Natural killer cell (primary cell): Measurements from ENCODE around the gene BBS9. TPM values are rescaled to one million over a fixed set of nuclear protein-coding genes. Genes with fewer than 3 reads are reported as not detected.

ENCODE experiments used
- ATAC-seq, 3 donors: fragments of 150-1000 bp in 2 of 3; fragments of 200-7000 bp in 1 of 3; cut with Tn5 transposase; 1 replicate in 1 of 3; 2 replicates in 2 of 3; pipeline ENCODE4 v1.10.0; 2021; ENCODE audit warnings: mild to moderate bottlenecking in 2 of 3, moderate library complexity in 2 of 3
- DNase-seq, 2 donors: peaks; one replicate each; pipeline versions ENCODE4 v3.0.0 to v3.0.0-alpha.2; 2013 to 2021; ENCODE audit warnings: mixed read lengths in 1 of 2
- H3K27ac ChIP-seq: one replicate; pipeline ENCODE4 v1.5.1; 2013; ENCODE audit warnings: mild to moderate bottlenecking, low read length
- H3K27me3 ChIP-seq: one replicate; pipeline ENCODE4 v1.6.1; 2013; ENCODE audit warnings: low read length; ENCODE audit not compliant: control insufficient read depth, insufficient read depth
- H3K36me3 ChIP-seq: one replicate; pipeline ENCODE4 v1.6.1; 2013; ENCODE audit warnings: low read length; ENCODE audit not compliant: control insufficient read depth, insufficient read depth
- H3K4me1 ChIP-seq: one replicate; pipeline ENCODE4 v1.6.1; 2013; ENCODE audit warnings: low read length; ENCODE audit not compliant: control insufficient read depth, insufficient read depth
- H3K4me3 ChIP-seq: one replicate; pipeline ENCODE4 v1.5.1; 2013; ENCODE audit warnings: low read length
- H3K9me3 ChIP-seq: one replicate; pipeline ENCODE4 v1.6.1; 2013; ENCODE audit warnings: low read length; ENCODE audit not compliant: control insufficient read depth, insufficient read depth
- H3K27ac Mint-ChIP-seq, 2 donors: one replicate each; pipeline ENCODE4 v1.8.0; 2022; ENCODE audit warnings: mild to moderate bottlenecking in 2 of 2, mixed read lengths in 2 of 2, moderate library complexity in 1 of 2
- H3K27me3 Mint-ChIP-seq, 2 donors: one replicate each; pipeline ENCODE4 v1.8.0; 2022; ENCODE audit warnings: low read depth in 2 of 2, mixed read lengths in 2 of 2
- H3K36me3 Mint-ChIP-seq: one replicate; pipeline ENCODE4 v1.8.0; 2022; ENCODE audit warnings: mixed read lengths
- H3K4me1 Mint-ChIP-seq, 2 donors: one replicate each; pipeline ENCODE4 v1.8.0; 2022; ENCODE audit warnings: mixed read lengths in 2 of 2
- H3K4me3 Mint-ChIP-seq: one replicate; pipeline ENCODE4 v1.8.0; 2022; ENCODE audit warnings: mild to moderate bottlenecking, moderate library complexity, mixed read lengths
- H3K9me3 Mint-ChIP-seq, 2 donors: one replicate each; pipeline ENCODE4 v1.8.0; 2022; ENCODE audit warnings: mixed read lengths in 2 of 2
- CTCF ChIP-seq: fragments of 200-600 bp; IDR thresholded peaks from one replicate; pipeline ENCODE4 v1.8.0; 2022; ENCODE audit warnings: antibody characterized with exemption
- WGBS: methylation state at CpG from one replicate; pipeline ENCODE4 v1.1.7; 2013; ENCODE audit warnings: missing lambda C conversion rate; ENCODE audit not compliant: insufficient coverage; 5-methylcytosine and 5-hydroxymethylcytosine counted together
- intact Hi-C: fragments of 100-400 bp; cut with micrococcal nuclease; formaldehyde crosslinking; loops from one replicate; pipeline ENCODE4 v1.14.2; 2022
- total RNA-seq, 4 donors: library from RNA; stranded (reverse); fragments of 120-200 nt in 1 of 4; gene quantifications; one replicate each; pipeline versions ENCODE4 v1.2.3 to v1.2.4, GENCODE V29; 2013 to 2022

BBS9 gene
- 10 to 100 TPM; 25.1 to 34.6 (median 34.4) TPM for total RNA-seq
- 39.4 TPM for total RNA-seq (2013)

- H3K27ac Mint-ChIP-seq, result peak within 1 kb of the TSS; percentile 88 to 89
- intact Hi-C loops, result loop anchor here (1.0 to 5.0 kb wide), 4 partner anchors 20 to 1908 kb away; partner anchors contain the start of genes DPY19L1 and RP9
- WGBS, result under 1% methylated on average over 55 of the region's 57 CpGs
These were observed at the start of gene BBS9 for GRCh38 chr7:33128990-33129805. Gene BBS9, plus strand, starts transcription at chr7:33129564. Its CDS starts 16,689 bp downstream, at chr7:33146253.

GRCh38 chr7:33079763-33080690 lies 49.3 kb upstream of the BBS9 start:
- no peak for TF ChIP-seq CTCF
- intact Hi-C loops, result no loop called here

More at GRCh38 chr7:33128990-33129805, at the start of gene BBS9:
- H3K36me3 ChIP-seq, result no peaks in the 10 kb centered on the region
- H3K9me3 ChIP-seq, result no peaks in the 10 kb centered on the region
- Mint-ChIP-seq H3K9me3 (no peaks in the 10 kb centered on the region), H3K4me3 (peak within 1 kb of the TSS; percentile 97), H3K36me3 (no peaks in the 10 kb centered on the region), H3K27me3 (no peaks in the 10 kb centered on the region), H3K4me1 (peaks cover 11 to 20% of the 10 kb centered on the region in 2 donors)
- H3K27ac ChIP-seq, result peak within 1 kb of the TSS; percentile 42
- H3K4me1 ChIP-seq, result peaks cover 8% of the 10 kb centered on the region
- DNase-seq (peak; percentile 88 to 94), ATAC-seq (peak; percentile 95 to 98 (median 97))
- peak within 1 kb of the TSS; percentile 62 for H3K4me3 ChIP-seq
- no peaks in the 10 kb centered on the region for H3K27me3 ChIP-seq
- TF ChIP-seq CTCF, result no peak

GRCh38 chr7:33087356-33087755 lies 42.0 kb upstream of the BBS9 start:
- no peak for ATAC-seq
- intact Hi-C loops, result no loop called here
- no peak for DNase-seq

More at GRCh38 chr7:33079763-33080690, 49.3 kb upstream of the BBS9 start:
- H3K36me3 ChIP-seq, result no peaks in the 10 kb centered on the region
- H3K36me3 Mint-ChIP-seq, result no peaks in the 10 kb centered on the region
- H3K9me3 ChIP-seq, result no peaks in the 10 kb centered on the region
- 87% methylated on average over 9 of the region's 9 CpGs for WGBS
- peaks cover 8 to 43% of the 10 kb centered on the region in 2 donors for H3K27me3 Mint-ChIP-seq
- no peak overlapping the region for H3K27ac Mint-ChIP-seq
- H3K4me3 ChIP-seq, result no peak overlapping the region
- peaks cover 8% of the 10 kb centered on the region for H3K4me1 ChIP-seq
- H3K4me1 Mint-ChIP-seq, result peaks cover 10 to 11% of the 10 kb centered on the region in 2 donors
- H3K4me3 Mint-ChIP-seq, result no peak overlapping the region
- no peak for DNase-seq
- H3K27me3 ChIP-seq, result no peaks in the 10 kb centered on the region
- no peak overlapping the region for H3K27ac ChIP-seq
- no peaks in the 10 kb centered on the region for H3K9me3 Mint-ChIP-seq
- ATAC-seq, result no peak

More at GRCh38 chr7:33087356-33087755, 42.0 kb upstream of the BBS9 start:
- Mint-ChIP-seq H3K27ac (no peak overlapping the region), H3K9me3 (no peaks in the 10 kb centered on the region), H3K36me3 (peaks cover 1% of the 10 kb centered on the region), H3K4me1 (no peaks in the 10 kb centered on the region), H3K27me3 (peaks cover 0 to 12% of the 10 kb centered on the region in 2 donors), H3K4me3 (no peak overlapping the region)
- Histone ChIP-seq H3K27ac (no peak overlapping the region), H3K27me3 (peaks cover 2% of the 10 kb centered on the region), H3K9me3 (peaks cover 2% of the 10 kb centered on the region), H3K4me1 (no peaks in the 10 kb centered on the region), H3K36me3 (no peaks in the 10 kb centered on the region), H3K4me3 (no peak overlapping the region)
- 45% methylated on average over 2 of the region's 2 CpGs for WGBS
- no peak for TF ChIP-seq CTCF
